HUES64 (cell line): ENCODE results near the gene FRY.

Experiments
- H3K27ac ChIP-seq: 2 replicates; pipeline ENCODE4 v1.7.0; 2013; ENCODE audit warnings: low read depth, low read length, inconsistent platforms
- H3K27me3 ChIP-seq: 2 replicates; pipeline ENCODE4 v1.6.1; 2013; ENCODE audit warnings: mild to moderate bottlenecking, low read length; ENCODE audit not compliant: insufficient read depth
- H3K36me3 ChIP-seq: 2 replicates; pipeline ENCODE4 v1.6.1; 2013; ENCODE audit warnings: mild to moderate bottlenecking, low read length; ENCODE audit not compliant: insufficient read depth
- H3K4me1 ChIP-seq: 2 replicates; pipeline ENCODE4 v1.6.1; 2013; ENCODE audit warnings: mild to moderate bottlenecking, low read length, moderate library complexity; ENCODE audit not compliant: insufficient read depth
- H3K4me3 ChIP-seq: 2 replicates; pipeline ENCODE4 v1.5.1; 2013; ENCODE audit warnings: mild to moderate bottlenecking, low read length, moderate library complexity
- H3K9ac ChIP-seq: 2 replicates; pipeline ENCODE4 v1.6.1; 2013; ENCODE audit warnings: mild to moderate bottlenecking, low read depth, low read length
- H3K9me3 ChIP-seq: 2 replicates; pipeline ENCODE4 v1.6.1; 2013; ENCODE audit warnings: low read depth, low read length; ENCODE audit not compliant: insufficient read depth
- WGBS: fragments of 150-250, 120-280 bp; methylation state at CpG from one replicate; pipeline ENCODE4 v1.1.7; 2013; ENCODE audit warnings: missing lambda C conversion rate; 5-methylcytosine and 5-hydroxymethylcytosine counted together

The FRY gene

GRCh38 chr13:32115066-32115465 lies 83.5 kb downstream of the FRY start:
- no peak overlapping the region for H3K27ac ChIP-seq
- no peaks in the 10 kb centered on the region for H3K36me3 ChIP-seq
- no peak overlapping the region for H3K9ac ChIP-seq
- 83% methylated on average over 2 of the region's 2 CpGs for whole genome bisulfite sequencing
- no peaks in the 10 kb centered on the region for H3K27me3 ChIP-seq
- H3K9me3 ChIP-seq = no peaks in the 10 kb centered on the region
- no peak overlapping the region for H3K4me3 ChIP-seq
- no peaks in the 10 kb centered on the region for H3K4me1 ChIP-seq

- WGBS = 100% methylated on average over 4 of the region's 5 CpGs
- Histone ChIP-seq H3K9me3 (no peaks in the 10 kb centered on the region), H3K9ac (no peak overlapping the region), H3K27me3 (no peaks in the 10 kb centered on the region), H3K27ac (no peak overlapping the region), H3K4me1 (no peaks in the 10 kb centered on the region), H3K4me3 (no peak overlapping the region), H3K36me3 (no peaks in the 10 kb centered on the region)
Measured at GRCh38 chr13:32116210-32116609, 84.6 kb downstream of the FRY start.

GRCh38 chr13:32117001-32117400 lies 85.4 kb downstream of the FRY start:
- Histone ChIP-seq H3K27ac (no peak overlapping the region), H3K9ac (no peak overlapping the region), H3K4me1 (no peaks in the 10 kb centered on the region), H3K36me3 (no peaks in the 10 kb centered on the region), H3K4me3 (no peak overlapping the region), H3K27me3 (no peaks in the 10 kb centered on the region), H3K9me3 (no peaks in the 10 kb centered on the region)
- WGBS = 100% methylated on average over 3 of the region's 3 CpGs

- H3K4me1 ChIP-seq = no peaks in the 10 kb centered on the region
- no peaks in the 10 kb centered on the region for H3K36me3 ChIP-seq
- no peaks in the 10 kb centered on the region for H3K9me3 ChIP-seq
- no peak overlapping the region for H3K9ac ChIP-seq
- H3K27me3 ChIP-seq = no peaks in the 10 kb centered on the region
- WGBS = 94% methylated on average over 6 of the region's 6 CpGs
- H3K27ac ChIP-seq = no peak overlapping the region
- H3K4me3 ChIP-seq = no peak overlapping the region
Measured at GRCh38 chr13:32117701-32118100, 86.1 kb downstream of the FRY start.

- no peak overlapping the region for H3K9ac ChIP-seq
- peaks cover 3% of the 10 kb centered on the region; the same call in 1 of the 2 replicates for H3K9me3 ChIP-seq
- H3K4me3 ChIP-seq = no peak overlapping the region
- H3K27me3 ChIP-seq = no peaks in the 10 kb centered on the region
- no peaks in the 10 kb centered on the region for H3K36me3 ChIP-seq
- 97% methylated on average over 3 of the region's 3 CpGs for WGBS
- H3K4me1 ChIP-seq = no peaks in the 10 kb centered on the region
- H3K27ac ChIP-seq = no peak overlapping the region
Measured at GRCh38 chr13:32121316-32121715, 89.7 kb downstream of the FRY start.

- Histone ChIP-seq H3K4me1 (no peaks in the 10 kb centered on the region), H3K27ac (no peak overlapping the region), H3K4me3 (no peak overlapping the region), H3K9ac (no peak overlapping the region), H3K36me3 (no peaks in the 10 kb centered on the region), H3K9me3 (peaks cover 3% of the 10 kb centered on the region; the same call in 1 of the 2 replicates), H3K27me3 (no peaks in the 10 kb centered on the region)
- WGBS = 95% methylated on average over 3 of the region's 3 CpGs
Measured at GRCh38 chr13:32124743-32125142, 93.2 kb downstream of the FRY start.

- Histone ChIP-seq H3K4me3 (no peak overlapping the region), H3K9ac (no peak overlapping the region), H3K27me3 (no peaks in the 10 kb centered on the region), H3K36me3 (no peaks in the 10 kb centered on the region), H3K9me3 (peaks cover 3% of the 10 kb centered on the region; the same call in 1 of the 2 replicates), H3K27ac (no peak overlapping the region), H3K4me1 (no peaks in the 10 kb centered on the region)
- 96% methylated on average over 4 of the region's 4 CpGs for WGBS
Measured at GRCh38 chr13:32125221-32125689, 93.7 kb downstream of the FRY start.

GRCh38 chr13:32125751-32126150 lies 94.2 kb downstream of the FRY start:
- Histone ChIP-seq H3K4me1 (no peaks in the 10 kb centered on the region), H3K4me3 (no peak overlapping the region), H3K9ac (no peak overlapping the region), H3K9me3 (peaks cover 3% of the 10 kb centered on the region; the same call in 1 of the 2 replicates), H3K36me3 (no peaks in the 10 kb centered on the region), H3K27ac (no peak overlapping the region), H3K27me3 (no peaks in the 10 kb centered on the region)
- WGBS = 98% methylated on average over 4 of the region's 4 CpGs

GRCh38 chr13:32126278-32126677 lies 94.7 kb downstream of the FRY start:
- peaks cover 3% of the 10 kb centered on the region; the same call in 1 of the 2 replicates for H3K9me3 ChIP-seq
- no peak overlapping the region for H3K9ac ChIP-seq
- WGBS = 92% methylated on average over 3 of the region's 3 CpGs
- no peak overlapping the region for H3K27ac ChIP-seq
- H3K27me3 ChIP-seq = no peaks in the 10 kb centered on the region
- H3K4me3 ChIP-seq = no peak overlapping the region
- H3K36me3 ChIP-seq = no peaks in the 10 kb centered on the region
- H3K4me1 ChIP-seq = no peaks in the 10 kb centered on the region

GRCh38 chr13:32126756-32127155 lies 95.2 kb downstream of the FRY start:
- H3K36me3 ChIP-seq = no peaks in the 10 kb centered on the region
- H3K9ac ChIP-seq = no peak overlapping the region
- H3K27me3 ChIP-seq = no peaks in the 10 kb centered on the region
- peaks cover 3% of the 10 kb centered on the region; the same call in 1 of the 2 replicates for H3K9me3 ChIP-seq
- H3K4me1 ChIP-seq = no peaks in the 10 kb centered on the region
- no peak overlapping the region for H3K4me3 ChIP-seq
- no peak overlapping the region for H3K27ac ChIP-seq

- no peak overlapping the region for H3K27ac ChIP-seq
- H3K4me1 ChIP-seq = no peaks in the 10 kb centered on the region
- no peaks in the 10 kb centered on the region for H3K27me3 ChIP-seq
- peaks cover 3% of the 10 kb centered on the region; the same call in 1 of the 2 replicates for H3K9me3 ChIP-seq
- no peak overlapping the region for H3K9ac ChIP-seq
- H3K36me3 ChIP-seq = no peaks in the 10 kb centered on the region
- WGBS = 96% methylated on average over 6 of the region's 7 CpGs
- no peak overlapping the region for H3K4me3 ChIP-seq
Measured at GRCh38 chr13:32127691-32128090, 96.1 kb downstream of the FRY start.
